ENCODE results near the gene SLC46A1.

Gene SLC46A1

GRCh38 chr17:28392491-28392890 lies 13.5 kb downstream of the SLC46A1 start:
- no peak for TF ChIP-seq CTCF (IDR thresholded peaks at IDR 0.05)
- Histone ChIP-seq H3K4me3 (ENCODE audit: low read depth in 1 of 2, low read length in 1 of 2) (no peak overlapping the region), H3K9me3 (no peaks in the 10 kb centered on the region), H3K27me3 (no peaks in the 10 kb centered on the region), H3K4me1 (ENCODE audit: control insufficient read depth in 1 of 2, insufficient read depth in 1 of 2, low read depth in 1 of 2, low read length in 1 of 2) (no peaks in the 10 kb centered on the region), H3K36me3 (no peaks in the 10 kb centered on the region), H3K27ac (no peak overlapping the region)

- Histone ChIP-seq H3K4me1 (ENCODE audit: control insufficient read depth in 1 of 2, insufficient read depth in 1 of 2, low read depth in 1 of 2, low read length in 1 of 2) (no peaks in the 10 kb centered on the region), H3K27ac (no peak overlapping the region), H3K9me3 (no peaks in the 10 kb centered on the region), H3K27me3 (no peaks in the 10 kb centered on the region), H3K36me3 (no peaks in the 10 kb centered on the region), H3K4me3 (ENCODE audit: low read depth in 1 of 2, low read length in 1 of 2) (no peak overlapping the region)
- no peak for TF ChIP-seq CTCF (IDR thresholded peaks at IDR 0.05)
Measured at GRCh38 chr17:28391401-28391800, 14.6 kb downstream of the SLC46A1 start.

- Histone ChIP-seq H3K27ac (no peak overlapping the region), H3K4me1 (ENCODE audit: control insufficient read depth in 1 of 2, insufficient read depth in 1 of 2, low read depth in 1 of 2, low read length in 1 of 2) (no peaks in the 10 kb centered on the region), H3K36me3 (no peaks in the 10 kb centered on the region), H3K9me3 (no peaks in the 10 kb centered on the region), H3K4me3 (ENCODE audit: low read depth in 1 of 2, low read length in 1 of 2) (no peak overlapping the region), H3K27me3 (no peaks in the 10 kb centered on the region)
- no peak for TF ChIP-seq CTCF (IDR thresholded peaks at IDR 0.05)
Measured at GRCh38 chr17:28390984-28391383, 15.0 kb downstream of the SLC46A1 start.

GRCh38 chr17:28390563-28390962 lies 15.4 kb downstream of the SLC46A1 start:
- peaks cover 2% of the 10 kb centered on the region for H3K27me3 ChIP-seq
- H3K36me3 ChIP-seq: no peaks in the 10 kb centered on the region
- H3K27ac ChIP-seq: no peak overlapping the region
- H3K4me1 ChIP-seq (ENCODE audit: control insufficient read depth in 1 of 2, insufficient read depth in 1 of 2, low read depth in 1 of 2, low read length in 1 of 2): peaks cover 0 to 2% of the 10 kb centered on the region in 2 experiments
- no peak for TF ChIP-seq CTCF (IDR thresholded peaks at IDR 0.05)
- H3K9me3 ChIP-seq: no peaks in the 10 kb centered on the region
- H3K4me3 ChIP-seq (ENCODE audit: low read depth in 1 of 2, low read length in 1 of 2): no peak overlapping the region

GRCh38 chr17:28390141-28390540 lies 15.9 kb downstream of the SLC46A1 start:
- TF ChIP-seq CTCF (IDR thresholded peaks at IDR 0.05): no peak
- peaks cover 7% of the 10 kb centered on the region for H3K27me3 ChIP-seq

GRCh38 chr17:28388106-28388505 lies 17.9 kb downstream of the SLC46A1 start:
- Histone ChIP-seq H3K36me3 (no peaks in the 10 kb centered on the region), H3K27ac (no peak overlapping the region)
- no peak for TF ChIP-seq CTCF (IDR thresholded peaks at IDR 0.05)

More at GRCh38 chr17:28390141-28390540, 15.9 kb downstream of the SLC46A1 start:
- Histone ChIP-seq H3K27ac (no peak overlapping the region), H3K36me3 (no peaks in the 10 kb centered on the region), H3K9me3 (no peaks in the 10 kb centered on the region), H3K4me1 (ENCODE audit: control insufficient read depth in 1 of 2, insufficient read depth in 1 of 2, low read depth in 1 of 2, low read length in 1 of 2) (peaks cover 0 to 6% of the 10 kb centered on the region in 2 experiments), H3K4me3 (ENCODE audit: low read depth in 1 of 2, low read length in 1 of 2) (no peak overlapping the region)

More at GRCh38 chr17:28388106-28388505, 17.9 kb downstream of the SLC46A1 start:
- peaks cover 27% of the 10 kb centered on the region for H3K27me3 ChIP-seq
- H3K9me3 ChIP-seq: no peaks in the 10 kb centered on the region
- H3K4me1 ChIP-seq (ENCODE audit: control insufficient read depth in 1 of 2, insufficient read depth in 1 of 2, low read depth in 1 of 2, low read length in 1 of 2): peaks cover 6 to 17% of the 10 kb centered on the region in 2 experiments
- H3K4me3 ChIP-seq (ENCODE audit: low read depth in 1 of 2, low read length in 1 of 2): no peak overlapping the region
